Stimulated activated CD4-positive, alpha-beta T cell treated with anti-CD3 and anti-CD28 coated beads, Interleukin-15, amount 100 ng/mL, for 48 hours (primary cell): ENCODE data around the gene NUBPL.
"Not testable (repeated sequence)": the region's sequence is repeated elsewhere in the genome, so short reads cannot be mapped to it uniquely, and the experiment has no call there.

Experiments
- DNase-seq, 2 donors: peaks; one replicate each; pipeline ENCODE4 v3.0.0-alpha.2; 2020; ENCODE audit warnings: low read depth in 2 of 2

The NUBPL gene

GRCh38 chr14:31879661-31880348 lies 318.6 kb downstream of the NUBPL start:
- no peak for DNase-seq

DNA sequence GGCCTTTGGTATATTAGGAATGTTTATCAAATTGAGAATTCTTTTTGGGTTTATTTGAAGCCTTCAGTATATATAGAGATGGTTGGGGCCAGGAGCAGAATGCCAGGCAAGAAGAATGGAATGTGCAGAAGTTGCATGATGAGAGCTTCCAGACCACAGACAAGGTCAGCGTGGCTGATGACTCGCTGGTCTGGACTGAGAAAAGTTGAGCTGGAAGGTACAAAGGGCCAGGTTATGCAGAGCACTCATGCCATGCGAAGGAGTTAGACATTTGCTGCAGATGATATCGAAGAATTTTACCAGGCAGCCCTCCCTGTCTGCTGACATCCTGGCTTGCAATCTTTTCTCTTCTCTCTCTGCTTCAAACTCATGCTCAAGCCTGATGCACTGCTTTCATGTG lies 319.7 kb downstream of the NUBPL start:
- no peak for DNase-seq

DNA sequence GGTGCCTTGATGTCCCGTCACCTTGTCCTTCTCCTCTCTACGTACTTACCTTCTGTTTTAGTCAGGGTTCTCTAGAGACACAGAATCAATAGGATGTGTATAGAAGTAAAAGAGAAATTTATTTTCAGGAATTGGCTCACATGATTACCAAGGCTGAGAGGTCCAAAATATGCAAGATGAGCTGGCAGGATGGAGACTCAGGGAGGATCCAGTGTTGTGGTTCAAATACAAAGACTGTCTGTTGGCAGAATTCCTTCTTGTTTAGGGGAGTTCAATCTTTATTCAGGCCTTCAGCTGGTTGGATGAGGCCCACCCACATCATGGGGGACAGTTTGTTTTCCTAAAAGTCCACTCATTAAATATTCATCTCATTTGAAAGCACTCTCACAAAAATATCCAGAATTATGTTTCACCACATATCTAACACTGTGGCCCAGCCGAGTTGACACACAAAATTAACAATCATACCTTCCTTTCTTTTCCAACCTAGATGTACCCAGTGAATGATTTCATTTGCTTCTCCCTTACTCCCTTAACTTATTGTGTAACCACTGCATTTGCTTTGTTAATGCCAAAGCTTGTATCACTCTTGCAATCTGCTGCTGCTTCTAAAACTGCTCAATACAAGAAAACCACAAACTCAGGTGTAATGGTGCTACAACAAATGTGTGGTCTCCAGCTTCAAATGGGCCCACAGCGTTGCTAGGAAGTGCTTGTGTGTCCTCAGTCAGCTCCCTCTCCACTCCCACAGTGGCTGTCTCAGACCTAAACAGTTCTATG lies 320.5 kb downstream of the NUBPL start:
- no peak for DNase-seq

- DNase-seq, result no peak
Measured at GRCh38 chr14:31884238-31884637, 323.0 kb downstream of the NUBPL start.

DNA sequence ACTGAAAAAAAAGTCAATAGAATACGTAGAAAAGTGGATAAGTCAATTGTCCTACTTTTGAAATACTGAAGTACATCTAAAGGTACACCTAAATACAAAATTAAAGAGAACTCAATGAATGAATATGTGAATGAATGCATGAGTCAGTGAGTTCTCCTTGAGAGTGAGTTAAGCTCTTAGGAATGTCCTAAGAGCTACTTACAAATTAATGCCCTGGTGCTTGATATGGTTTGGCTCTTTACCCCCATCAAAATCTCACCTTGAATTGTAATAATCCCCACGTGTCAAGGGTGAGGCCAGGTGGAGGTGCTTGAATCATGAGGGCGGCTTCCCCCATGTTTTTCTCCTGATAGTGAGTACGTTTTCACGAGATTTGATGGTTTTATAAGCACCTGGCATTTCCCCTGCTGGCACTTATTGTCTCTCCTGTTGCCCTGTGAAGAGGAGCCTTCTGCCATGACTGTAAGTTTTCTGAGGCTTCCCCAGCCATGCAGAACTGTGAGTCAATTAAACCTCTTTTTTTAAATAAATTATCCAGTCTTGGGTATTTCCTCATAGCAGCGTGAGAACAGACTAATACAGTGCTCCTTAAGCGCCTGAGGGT lies 323.7 kb downstream of the NUBPL start:
- DNase-seq, result no peak

GRCh38 chr14:31886156-31886835 lies 325.1 kb downstream of the NUBPL start:
- no peak for DNase-seq

- no peak for DNase-seq
Measured at GRCh38 chr14:31887929-31888580, 326.9 kb downstream of the NUBPL start.

DNA sequence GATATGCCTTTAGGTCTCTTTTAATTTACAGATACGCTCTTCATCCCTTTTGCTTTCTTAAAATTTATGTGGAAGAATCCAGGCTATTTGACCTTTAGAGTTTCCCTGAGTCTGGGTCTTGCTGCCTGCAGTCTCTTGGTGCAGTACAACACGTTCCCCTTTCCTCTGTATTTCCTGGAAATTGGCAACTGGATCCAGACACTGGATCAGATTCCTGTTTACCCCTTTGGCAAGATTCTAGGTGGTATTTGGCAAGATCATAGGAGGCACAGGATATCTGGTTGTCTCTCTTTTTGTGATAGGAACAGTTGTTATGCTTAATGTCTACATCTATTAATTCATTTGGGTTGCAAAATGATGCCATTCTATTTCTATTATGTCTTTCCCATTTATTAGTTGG lies 328.1 kb downstream of the NUBPL start:
- DNase-seq, result no peak

GRCh38 chr14:31890202-31890601 lies 329.0 kb downstream of the NUBPL start:
- DNase-seq, result not testable (repeated sequence)

DNA sequence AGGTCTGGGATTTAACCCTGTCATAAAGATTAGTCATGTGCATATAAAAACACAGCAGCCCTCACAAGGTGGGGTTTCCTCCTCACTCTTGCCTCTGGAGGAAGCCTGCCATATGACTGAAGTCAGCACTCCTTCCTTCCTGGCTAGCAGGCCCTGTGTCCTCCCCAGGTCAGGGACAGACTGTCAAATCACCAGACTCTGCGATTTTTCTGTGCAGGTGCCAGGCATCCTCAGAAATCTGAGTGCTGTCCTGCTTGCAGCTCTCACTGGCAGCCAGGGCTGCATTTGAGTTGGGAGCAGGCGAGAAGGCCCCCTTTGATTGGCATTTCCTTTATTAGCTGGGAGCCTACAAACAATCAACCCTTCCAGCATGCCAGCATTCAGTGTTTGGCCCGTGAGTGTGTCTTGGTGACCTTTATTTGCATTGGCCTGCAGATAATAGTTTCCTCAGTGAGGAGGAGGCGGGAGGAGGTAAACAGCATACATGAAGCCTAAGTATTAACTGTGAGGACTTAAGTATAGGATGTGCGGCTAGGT lies 332.1 kb downstream of the NUBPL start:
- DNase-seq, result no peak

DNA sequence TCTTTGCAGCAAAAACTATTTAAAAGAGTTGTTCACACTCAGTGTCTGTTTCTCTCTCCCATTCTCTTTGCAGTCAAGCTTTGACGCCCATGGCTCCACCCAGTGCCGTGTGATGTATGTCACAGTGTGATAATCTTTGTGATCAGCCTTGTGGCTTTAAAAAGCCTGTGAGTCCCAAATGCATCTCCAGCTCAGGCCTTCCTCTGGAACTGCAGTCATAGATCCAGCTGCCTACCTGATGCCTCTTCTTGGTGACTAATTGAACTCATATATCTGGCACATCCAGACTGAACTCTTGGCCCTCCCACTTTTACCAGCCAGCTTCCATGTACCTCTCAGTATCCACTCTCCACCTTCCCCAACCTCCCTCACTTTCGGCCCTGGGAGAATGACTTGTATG lies 333.1 kb downstream of the NUBPL start:
- DNase-seq, result no peak

- DNase-seq, result no peak
Measured at GRCh38 chr14:31895206-31895605, 334.0 kb downstream of the NUBPL start.

GRCh38 chr14:31895646-31896045 lies 334.4 kb downstream of the NUBPL start:
- DNase-seq, result no peak

- DNase-seq, result no peak
Measured at GRCh38 chr14:31897581-31898186, 336.5 kb downstream of the NUBPL start.

DNA sequence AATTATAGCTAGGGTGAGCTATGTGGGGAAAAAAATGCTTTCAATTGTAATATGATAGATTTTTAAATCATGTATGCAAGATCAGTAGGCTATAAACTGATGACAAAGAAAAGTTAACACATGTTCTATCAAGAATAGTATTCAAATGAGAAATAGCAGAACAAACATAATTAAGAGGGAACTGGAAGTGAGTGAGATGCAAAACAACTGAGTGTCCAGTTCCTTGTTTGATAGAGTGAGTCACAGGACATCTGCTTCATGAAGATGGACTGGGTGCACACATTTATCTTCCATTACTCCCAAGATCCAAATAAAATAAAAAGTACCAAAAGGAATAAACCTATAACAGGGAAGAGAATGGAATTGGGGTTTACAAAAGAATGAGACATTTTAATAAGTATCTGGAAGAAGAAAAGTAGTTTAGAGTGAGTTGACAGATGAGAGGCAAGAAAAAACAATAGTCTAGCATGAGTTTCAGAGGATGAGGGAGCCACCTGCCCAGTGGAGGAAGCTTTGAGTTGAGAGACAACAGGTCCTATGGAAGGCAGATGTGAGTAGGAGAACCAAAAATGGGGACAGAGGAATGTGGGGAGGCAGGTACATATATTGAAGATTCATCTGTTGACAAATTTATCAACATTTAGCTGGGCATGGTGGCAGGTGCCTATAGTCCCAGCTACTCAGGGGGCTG lies 337.8 kb downstream of the NUBPL start:
- no peak for DNase-seq

DNA sequence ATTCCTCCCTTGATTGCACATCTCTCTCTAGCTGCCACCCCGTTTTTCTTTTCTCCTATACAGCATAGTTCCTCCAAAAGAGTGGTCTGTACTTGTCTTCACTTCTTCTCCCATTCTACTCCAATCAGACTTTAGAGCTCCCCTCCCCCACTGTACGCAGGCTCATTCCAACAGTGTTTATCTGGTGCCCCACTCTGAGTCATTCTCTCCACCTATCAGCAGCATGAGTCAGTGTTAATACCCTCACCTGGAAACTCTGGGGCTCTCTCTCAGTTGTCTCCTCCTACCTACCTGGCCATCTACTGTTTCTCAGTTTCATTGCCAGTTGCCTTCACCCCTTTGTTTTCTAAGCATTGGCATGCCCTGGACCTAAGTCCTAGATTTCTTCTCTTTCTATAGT lies 340.8 kb downstream of the NUBPL start:
- DNase-seq, result no peak

GRCh38 chr14:31902945-31903646 lies 341.9 kb downstream of the NUBPL start:
- no peak for DNase-seq

DNA sequence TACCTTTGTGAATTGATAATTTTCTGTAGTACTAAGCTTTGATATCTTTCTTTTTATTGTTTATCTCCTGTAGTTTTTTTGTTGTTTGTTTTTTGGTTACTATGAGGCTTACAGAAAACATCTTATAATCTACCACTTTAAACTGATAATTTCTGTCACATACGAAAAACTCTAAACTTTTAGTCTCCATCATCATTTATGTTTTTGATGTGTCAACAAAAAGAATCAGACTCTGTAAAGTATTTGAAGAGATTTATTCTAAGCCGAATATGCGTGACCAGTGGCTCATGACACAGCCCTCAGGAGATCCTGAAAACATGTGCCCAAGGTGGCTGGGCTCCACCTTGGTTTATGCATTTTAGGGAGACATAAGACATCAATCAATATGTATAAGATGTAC lies 348.8 kb downstream of the NUBPL start:
- DNase-seq, result no peak
